ENCODE data around the gene ADAMTS9.

- TF ChIP-seq POLR2A (IDR thresholded peaks at IDR 0.05) = no peak
- TF ChIP-seq CTCF (IDR thresholded peaks at IDR 0.05 in 8 of 11, conservative IDR thresholded peaks at IDR 0.05 in 3 of 11) = no peak
Measured at GRCh38 chr3:64495781-64496334, 191.9 kb downstream of the ADAMTS9 start.
